GM23248 (cell line): Measurements from ENCODE around the gene PRR18. TPM values are rescaled to one million over a fixed set of nuclear protein-coding genes. Genes with fewer than 3 reads are reported as not detected.

Experiments
- DNase-seq: peaks from one replicate; pipeline ENCODE4 v3.0.0-alpha.2; 2015
- H2AFZ ChIP-seq: fragments of 200-600 bp; sonication (generic); 2 replicates; pipeline ENCODE4 v1.6.1; 2016; ENCODE audit warnings: antibody characterized with exemption
- H3F3A ChIP-seq: fragments of 200-600 bp; sonication (generic); 2 replicates; pipeline ENCODE4 v1.6.1; 2016; ENCODE audit warnings: mild to moderate bottlenecking, antibody characterized with exemption, mixed run types; ENCODE audit not compliant: insufficient read depth
- H3K27ac ChIP-seq: fragments of 200-600 bp; sonication (generic); 2 replicates; pipeline ENCODE4 v1.5.1; 2016; ENCODE audit warnings: mild to moderate bottlenecking
- H3K27me3 ChIP-seq: fragments of 200-600 bp; sonication (generic); replicated peaks from 2 replicates; pipeline ENCODE4 v1.6.1; 2016; ENCODE audit warnings: mild to moderate bottlenecking; ENCODE audit not compliant: insufficient read depth
- H3K36me3 ChIP-seq: fragments of 200-600 bp; sonication (generic); 2 replicates; pipeline ENCODE4 v1.6.1; 2016; ENCODE audit warnings: low read depth, mild to moderate bottlenecking
- H3K4me1 ChIP-seq: fragments of 200-600 bp; sonication (generic); 2 replicates; pipeline ENCODE4 v1.6.1; 2016; ENCODE audit warnings: mild to moderate bottlenecking; ENCODE audit not compliant: insufficient read depth
- H3K4me2 ChIP-seq: fragments of 200-600 bp; sonication (generic); one replicate; pipeline ENCODE4 v1.6.1; 2016; ENCODE audit warnings: mild to moderate bottlenecking; ENCODE audit not compliant: unreplicated experiment
- H3K4me3 ChIP-seq: fragments of 200-600 bp; sonication (generic); 2 replicates; pipeline ENCODE4 v1.5.1; 2016; ENCODE audit warnings: mild to moderate bottlenecking
- H3K79me2 ChIP-seq: fragments of 200-600 bp; sonication (generic); 2 replicates; pipeline ENCODE4 v1.6.1; 2016; ENCODE audit warnings: mild to moderate bottlenecking; ENCODE audit not compliant: insufficient read depth
- H3K9ac ChIP-seq: fragments of 200-600 bp; sonication (generic); 2 replicates; pipeline ENCODE4 v1.6.1; 2016; ENCODE audit warnings: mild to moderate bottlenecking
- H3K9me2 ChIP-seq: fragments of 200-600 bp; sonication (generic); 2 replicates; pipeline ENCODE4 v1.6.1; 2016; ENCODE audit warnings: mixed run types, mild to moderate bottlenecking, moderate library complexity; ENCODE audit not compliant: insufficient read depth
- H3K9me3 ChIP-seq: fragments of 200-600 bp; sonication (generic); one replicate; pipeline ENCODE4 v1.6.1; 2017; ENCODE audit warnings: low read depth
- H4K20me1 ChIP-seq: fragments of 200-600 bp; sonication (generic); 2 replicates; pipeline ENCODE4 v1.6.0; 2016; ENCODE audit not compliant: insufficient read depth
- EZH2 ChIP-seq: fragments of 200-600 bp; sonication (generic); IDR thresholded peaks from 2 replicates; pipeline ENCODE4 v1.6.1; 2018; ENCODE audit warnings: antibody characterized with exemption, mild to moderate bottlenecking; ENCODE audit not compliant: insufficient read depth, poor library complexity, severe bottlenecking
- EZH2phosphoT487 ChIP-seq: fragments of 200-600 bp; sonication (generic); IDR thresholded peaks from 2 replicates; pipeline ENCODE4 v1.6.1; 2018; ENCODE audit warnings: antibody characterized with exemption, moderate library complexity, mild to moderate bottlenecking, low read depth; ENCODE audit not compliant: insufficient read depth
- WGBS, 2 experiments: methylation state at CpG; one replicate each; pipeline ENCODE4 v1.1.6; 2015 to 2017; ENCODE audit warnings: low lambda C conversion rate in 2 of 2, low coverage in 1 of 2; ENCODE audit errors: missing lambda C conversion rate in 2 of 2; 5-methylcytosine and 5-hydroxymethylcytosine counted together
- in situ Hi-C: fragments of 300-500 bp; cut with MboI; formaldehyde crosslinking; loops from 2 replicates; pipeline ENCODE4 v1.15.0; 2020
- polyA plus RNA-seq: library from polyadenylated mRNA; unstranded; fragments of >200 nt; fragmentation: Nextera tagmentation; extraction: Ambion mirVana; gene quantifications from 2 replicates; pipeline ENCODE4 v1.2.1, GENCODE V29; 2016
- total RNA-seq: library from RNA; depleted of rRNA; stranded (reverse); fragments of >200 nt; shearing (Covaris generic); gene quantifications from 2 replicates; pipeline ENCODE4 v1.2.3, GENCODE V29; 2014

The PRR18 gene
- total and polyA plus RNA-seq, 2 experiments from 2014 or later = not detected

DNA sequence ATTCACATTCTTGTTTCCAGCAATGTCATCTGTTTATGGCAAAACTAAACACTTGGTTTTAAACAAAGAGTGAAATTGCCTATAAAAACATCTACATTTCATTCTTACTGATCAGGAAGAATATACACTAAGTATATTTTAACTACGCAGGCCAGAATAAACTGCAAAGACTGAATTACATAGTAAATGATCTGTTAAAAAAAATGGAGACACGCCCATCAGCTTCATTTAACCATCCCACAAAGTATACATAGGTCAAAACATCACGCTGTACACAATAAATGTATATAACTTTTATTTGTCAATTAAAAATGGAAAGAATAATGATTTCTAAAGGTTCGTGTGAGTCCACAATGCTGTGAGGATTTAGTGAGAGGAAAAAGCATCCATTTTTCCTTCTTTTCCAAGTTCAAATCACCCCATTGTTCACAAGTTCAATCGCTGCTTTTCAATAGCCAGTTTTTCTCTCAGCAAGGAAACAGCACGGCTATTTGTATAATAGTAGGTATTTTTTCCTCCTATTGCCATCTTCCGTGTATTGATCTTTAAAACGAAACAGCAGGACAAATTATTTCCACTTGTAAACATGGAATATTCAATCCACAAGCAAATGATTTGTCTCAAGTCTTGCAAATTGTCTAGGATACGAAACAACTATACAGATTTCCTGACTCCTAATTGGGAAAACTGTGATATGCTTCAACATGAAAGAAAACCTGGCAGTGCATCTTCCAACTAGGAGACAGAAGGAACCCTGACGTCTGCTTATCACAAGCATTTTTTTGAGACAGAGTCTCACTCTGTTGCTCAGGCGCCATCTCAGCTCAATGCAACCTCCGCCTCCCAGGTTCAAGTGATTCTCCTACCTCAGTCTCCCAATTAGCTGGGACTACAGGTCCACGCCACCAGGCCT lies 23.6 kb upstream of the PRR18 start:
- Histone ChIP-seq H3F3A (0 out of 2 replicates have a peak, but pooled peaks cover 12% of the 10 kb centered on the region), H4K20me1 (no peaks in the 10 kb centered on the region), H3K4me1 (0 out of 2 replicates have a peak, but pooled peaks cover 5% of the 10 kb centered on the region), H3K9ac (no peak overlapping the region), H3K79me2 (peaks cover 100% of the 10 kb centered on the region), H3K27me3 (no peaks in the 10 kb centered on the region), H3K9me2 (no peaks in the 10 kb centered on the region), H3K9me3 (no peaks in the 10 kb centered on the region), H3K4me3 (no peak overlapping the region), H3K36me3 (peaks cover 9% of the 10 kb centered on the region), H3K27ac (no peak overlapping the region), H3K4me2 (no peak overlapping the region), H2AFZ (no peak overlapping the region)
- in situ Hi-C loops = no loop called here
- DNase-seq = no peak
- TF ChIP-seq EZH2phosphoT487 = no peak
- no peak for TF ChIP-seq EZH2
- 91 to 92% methylated on average over 13 of the region's 13 CpGs for WGBS, 2 experiments

DNA sequence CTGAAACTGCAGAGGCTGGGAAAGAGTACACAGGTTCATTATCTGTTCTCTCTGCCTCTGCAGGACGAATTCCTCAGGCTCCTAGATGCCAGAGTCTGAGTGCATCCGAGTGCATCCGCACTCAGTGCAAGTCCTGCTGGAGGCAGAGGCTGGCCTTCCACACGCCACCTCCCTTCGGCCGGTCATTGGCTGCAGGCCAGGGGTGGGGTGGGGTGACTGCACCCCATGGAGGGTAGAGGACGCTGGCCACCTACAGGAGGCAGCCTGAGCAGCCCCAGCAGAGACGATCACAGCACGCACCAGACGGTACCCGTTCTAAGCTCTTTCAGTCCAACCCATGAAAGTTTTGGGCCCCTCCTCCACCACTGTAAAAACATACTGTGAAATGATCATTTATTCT lies 22.4 kb upstream of the PRR18 start:
- H3K27ac ChIP-seq = no peak overlapping the region
- H3F3A ChIP-seq = 0 out of 2 replicates have a peak, but pooled peaks cover 12% of the 10 kb centered on the region
- in situ Hi-C loops = no loop called here
- no peak overlapping the region for H2AFZ ChIP-seq
- H3K4me3 ChIP-seq = peak overlapping the region; percentile 24; the same call in 1 of the 2 replicates
- no peaks in the 10 kb centered on the region for H3K27me3 ChIP-seq
- TF ChIP-seq EZH2 (no peak), EZH2phosphoT487 (no peak)
- peak overlapping the region; percentile 29 for H3K4me2 ChIP-seq
- H3K4me1 ChIP-seq = 0 out of 2 replicates have a peak, but pooled peaks cover 5% of the 10 kb centered on the region
- no peak overlapping the region for H3K9ac ChIP-seq
- peaks cover 95% of the 10 kb centered on the region for H3K79me2 ChIP-seq
- no peaks in the 10 kb centered on the region for H3K9me3 ChIP-seq
- DNase-seq = peak; percentile 71
- H4K20me1 ChIP-seq = no peaks in the 10 kb centered on the region
- H3K9me2 ChIP-seq = no peaks in the 10 kb centered on the region
- 12 to 23% methylated on average over 11 of the region's 11 CpGs for WGBS, 2 experiments
- peaks cover 9% of the 10 kb centered on the region for H3K36me3 ChIP-seq

- no peaks in the 10 kb centered on the region for H4K20me1 ChIP-seq
- DNase-seq = no peak
These were observed 17.3 kb upstream of the PRR18 start for GRCh38 chr6:166325383-166326042.

GRCh38 chr6:166323395-166323794 lies 15.2 kb upstream of the PRR18 start:
- peaks cover 5% of the 10 kb centered on the region; the same call in 1 of the 2 replicates for H3F3A ChIP-seq
- H3K79me2 ChIP-seq = peaks cover 23% of the 10 kb centered on the region
- in situ Hi-C loops = no loop called here
- DNase-seq = no peak
- no peaks in the 10 kb centered on the region for H4K20me1 ChIP-seq
- H3K9me2 ChIP-seq = no peaks in the 10 kb centered on the region
- H3K36me3 ChIP-seq = peaks cover 29% of the 10 kb centered on the region
- H3K4me1 ChIP-seq = no peaks in the 10 kb centered on the region
- no peak for TF ChIP-seq EZH2phosphoT487
- no peak for TF ChIP-seq EZH2
- H3K27me3 ChIP-seq = no peaks in the 10 kb centered on the region
- H2AFZ ChIP-seq = no peak overlapping the region
- no peak overlapping the region for H3K4me2 ChIP-seq
- no peak overlapping the region for H3K27ac ChIP-seq
- H3K4me3 ChIP-seq = no peak overlapping the region
- WGBS, 2 experiments = 91 to 95% methylated on average over 5 of the region's 5 CpGs
- no peak overlapping the region for H3K9ac ChIP-seq
- H3K9me3 ChIP-seq = no peaks in the 10 kb centered on the region

More at GRCh38 chr6:166325383-166326042, 17.3 kb upstream of the PRR18 start:
- H3K36me3 ChIP-seq = peaks cover 29% of the 10 kb centered on the region
- 0 out of 2 replicates have a peak, but pooled peaks cover 5% of the 10 kb centered on the region for H3K4me1 ChIP-seq
- peaks cover 44% of the 10 kb centered on the region for H3K79me2 ChIP-seq
- no peaks in the 10 kb centered on the region for H3K27me3 ChIP-seq
- no peaks in the 10 kb centered on the region for H3K9me3 ChIP-seq
- H3K27ac ChIP-seq = no peak overlapping the region
- TF ChIP-seq EZH2 (no peak), EZH2phosphoT487 (no peak)
- H3K9ac ChIP-seq = no peak overlapping the region
- H2AFZ ChIP-seq = no peak overlapping the region
- no peak overlapping the region for H3K4me3 ChIP-seq
- H3K9me2 ChIP-seq = no peaks in the 10 kb centered on the region
- WGBS, 2 experiments = 88 to 91% methylated on average over 6 of the region's 6 CpGs
- no peaks in the 10 kb centered on the region for H3F3A ChIP-seq
- H3K4me2 ChIP-seq = no peak overlapping the region
- in situ Hi-C loops = no loop called here
